GM04503 (cell line): ENCODE measurements around the gene PPOX.

Experiments
- DNase-seq: peaks from one replicate; pipeline ENCODE4 v3.0.0-alpha.2; 2012; ENCODE audit warnings: low read depth

PPOX gene

GRCh38 chr1:161198194-161198896, 32.1 kb downstream of the PPOX start:
- DNase-seq: no peak

- DNase-seq: peak; percentile 65
Observed at GRCh38 chr1:161198897-161199431, 32.7 kb downstream of the PPOX start, which contains the start of gene ADAMTS4. TSS of gene ADAMTS4 (minus strand) at chr1:161199054. CDS start at chr1:161198627, 427 bp downstream.

GRCh38 chr1:161199506-161200139, 33.4 kb downstream of the PPOX start:
- DNase-seq: no peak

- no peak for DNase-seq
Observed at GRCh38 chr1:161200421-161200991, 34.3 kb downstream of the PPOX start.

- DNase-seq: peak; percentile 49
Observed at GRCh38 chr1:161200992-161201835, 35.0 kb downstream of the PPOX start.

- DNase-seq: peak; percentile 95
Observed at GRCh38 chr1:161201836-161202712, 35.8 kb downstream of the PPOX start, which contains the start of gene NDUFS2. TSS of gene NDUFS2 (plus strand) at chr1:161202367. CDS start at chr1:161202386, 19 bp downstream.

- no peak for DNase-seq
Observed at GRCh38 chr1:161206411-161207140, 40.4 kb downstream of the PPOX start.

- no peak for DNase-seq
Observed at GRCh38 chr1:161207173-161207572, 40.9 kb downstream of the PPOX start.

- no peak for DNase-seq
Observed at GRCh38 chr1:161209790-161210409, 43.7 kb downstream of the PPOX start.

- DNase-seq: no peak
Observed at GRCh38 chr1:161214369-161214768, 48.1 kb downstream of the PPOX start.

GRCh38 chr1:161215076-161215475, 48.9 kb downstream of the PPOX start, which contains the start of gene FCER1G:
TSS of gene FCER1G (plus strand) at chr1:161215295. CDS start at chr1:161215322, 27 bp downstream.
- DNase-seq: no peak

GRCh38 chr1:161216945-161217712, 50.9 kb downstream of the PPOX start:
- DNase-seq: peak; percentile 52

- DNase-seq: no peak
Observed at GRCh38 chr1:161217831-161218230, 51.6 kb downstream of the PPOX start.

- DNase-seq: no peak
Observed at GRCh38 chr1:161218301-161219077, 52.3 kb downstream of the PPOX start.

- DNase-seq: no peak
Observed at GRCh38 chr1:161219078-161219892, 53.1 kb downstream of the PPOX start.

GRCh38 chr1:161220002-161220401, 53.8 kb downstream of the PPOX start:
- no peak for DNase-seq
